ENCODE data around the gene SLC25A3.

GRCh38 chr12:98579835-98580234 lies 13.7 kb upstream of the SLC25A3 start:
- TF ChIP-seq CTCF (IDR thresholded peaks at IDR 0.05) (no peak), EZH2 (IDR thresholded peaks at IDR 0.05) (no peak), EZH2phosphoT487 (IDR thresholded peaks at IDR 0.05) (no peak)
